Daoy (cell line): ENCODE results near the gene TEDC1. TPM values are rescaled to one million over a fixed set of nuclear protein-coding genes. Genes with fewer than 3 reads are reported as not detected.

Experiments used
- DNase-seq: peaks from one replicate; pipeline ENCODE4 v3.0.0-alpha.2; 2015; ENCODE audit warnings: low read depth
- total RNA-seq: library from RNA; depleted of rRNA; stranded (reverse); fragments of >200 nt; shearing (Covaris generic); gene quantifications from 2 replicates; pipeline ENCODE4 v1.2.3, GENCODE V29; 2014

Gene TEDC1
- total RNA-seq, 1 experiment from 2014 or later = 61.9 TPM

DNA sequence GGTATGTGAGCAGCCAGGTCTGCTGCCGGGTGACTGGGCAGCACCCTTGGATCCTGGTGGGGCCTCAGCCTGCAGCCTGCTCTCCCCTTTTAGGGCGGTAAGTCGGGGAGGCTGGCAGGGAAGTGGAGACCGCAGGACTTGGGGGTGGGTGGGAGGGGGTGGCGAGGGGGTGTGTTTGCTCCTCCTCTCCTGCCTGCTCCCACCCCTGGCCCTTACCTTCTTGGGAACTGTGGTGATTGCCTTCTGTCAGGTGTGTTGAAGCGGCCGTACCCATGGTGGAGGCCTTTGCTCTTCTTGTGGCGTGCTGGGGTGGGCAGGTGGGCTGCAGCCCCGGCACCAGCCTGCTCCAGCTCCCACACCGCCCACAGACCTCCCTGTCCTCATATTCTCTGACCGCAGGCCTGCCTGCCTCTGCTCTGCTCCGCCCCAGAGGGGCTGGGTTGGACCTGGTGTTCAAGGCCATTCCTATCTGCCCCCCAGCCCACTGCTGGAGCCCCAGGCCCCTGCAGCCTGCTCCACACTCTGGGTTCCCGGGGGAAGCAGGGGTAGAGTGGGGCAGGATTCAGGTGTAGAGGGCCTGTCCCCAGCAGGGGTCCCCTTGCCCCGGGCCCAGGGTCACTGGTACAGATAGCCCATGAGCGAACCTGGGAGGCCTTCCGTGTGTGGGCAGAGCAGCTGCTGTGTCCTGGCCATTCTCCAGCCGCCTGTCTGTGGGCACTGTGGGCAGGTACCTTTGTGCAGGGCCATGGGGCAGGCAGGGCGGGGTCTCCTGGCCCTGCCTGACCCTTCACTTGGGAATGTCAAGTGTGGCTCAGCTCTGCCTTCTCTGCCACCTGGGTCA lies 5.2 kb downstream of the TEDC1 start:
- DNase-seq = no peak

DNA sequence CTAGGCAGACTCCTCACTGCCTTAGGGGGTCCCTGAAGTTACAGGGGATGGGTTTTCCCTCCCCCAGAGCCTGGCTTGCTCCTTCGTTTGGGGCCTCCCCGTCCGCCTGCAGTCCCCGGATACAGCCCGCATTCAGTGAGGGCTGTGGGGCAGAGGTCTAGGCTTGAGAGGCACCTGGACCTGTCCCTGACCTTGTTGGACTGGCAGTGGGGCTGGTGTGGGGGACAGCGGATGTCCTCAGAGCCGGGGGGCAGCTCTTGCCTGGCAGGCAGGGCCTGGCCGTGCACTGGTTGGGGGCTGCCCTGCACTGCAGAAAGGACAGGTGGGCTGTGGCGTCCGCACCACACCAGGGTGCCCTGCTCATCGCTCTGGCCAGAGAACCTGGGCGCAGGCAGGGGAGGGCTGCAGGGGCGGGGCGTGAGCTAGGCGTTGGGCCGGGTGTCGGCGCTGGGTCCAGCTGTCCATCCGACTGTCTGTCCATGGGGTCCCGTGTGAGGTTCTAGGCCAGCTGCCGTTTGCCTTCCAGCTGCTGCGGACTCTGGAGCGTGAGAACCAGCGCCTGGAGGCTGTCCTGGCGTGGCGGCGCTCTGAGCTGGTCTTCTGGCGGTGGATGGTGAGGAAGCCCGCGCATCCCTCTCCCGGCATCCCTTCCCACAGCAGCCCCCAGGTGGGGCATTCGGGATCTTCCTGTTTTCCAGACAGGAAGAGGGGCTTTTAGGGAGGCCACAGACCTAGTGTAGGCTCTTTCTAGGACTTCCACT lies 6.0 kb downstream of the TEDC1 start:
- DNase-seq = no peak

DNA sequence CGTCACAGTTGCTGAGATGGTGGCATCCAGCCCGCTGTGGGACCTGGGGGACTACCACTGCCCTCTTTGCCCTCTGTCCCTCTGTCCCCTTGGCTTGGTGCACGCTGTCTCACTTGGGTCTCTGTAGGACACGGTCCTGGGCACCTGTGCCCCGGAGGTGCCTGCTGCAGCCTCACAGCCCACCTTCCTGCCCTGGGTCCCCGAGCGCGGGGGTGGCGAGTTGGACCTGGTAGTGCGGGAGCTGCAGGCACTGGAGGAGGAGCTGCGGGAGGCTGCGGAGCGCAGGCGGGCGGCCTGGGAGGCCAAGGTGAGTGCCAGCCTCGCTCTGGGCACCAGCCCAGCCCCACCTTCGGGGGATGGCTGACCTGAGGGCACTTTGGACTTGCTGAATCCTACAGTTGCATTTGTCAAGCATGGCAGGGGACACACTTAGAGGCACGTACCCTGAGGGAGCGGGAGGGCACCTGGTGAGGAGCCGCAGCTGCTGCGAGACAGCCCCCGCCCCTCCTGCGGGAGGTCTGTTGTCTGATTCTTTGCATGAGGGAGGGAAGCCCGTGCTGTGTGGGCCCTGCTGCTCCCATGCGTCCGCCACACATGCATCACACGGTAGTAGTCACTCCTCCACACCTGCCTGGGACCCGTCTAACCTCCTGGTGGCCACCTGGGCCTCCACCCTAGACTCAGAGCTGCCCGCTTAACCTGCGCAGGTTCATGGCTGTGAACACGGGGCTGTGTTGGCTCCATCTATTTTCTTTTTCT lies 6.8 kb downstream of the TEDC1 start:
- no peak for DNase-seq

GRCh38 chr14:105498430-105499255 lies 7.6 kb downstream of the TEDC1 start:
- peak; percentile 10 for DNase-seq

- peak; percentile 9 for DNase-seq
These were observed 8.4 kb downstream of the TEDC1 start for GRCh38 chr14:105499256-105500035.

- no peak for DNase-seq
These were observed 9.1 kb downstream of the TEDC1 start for GRCh38 chr14:105500036-105500725.

DNA sequence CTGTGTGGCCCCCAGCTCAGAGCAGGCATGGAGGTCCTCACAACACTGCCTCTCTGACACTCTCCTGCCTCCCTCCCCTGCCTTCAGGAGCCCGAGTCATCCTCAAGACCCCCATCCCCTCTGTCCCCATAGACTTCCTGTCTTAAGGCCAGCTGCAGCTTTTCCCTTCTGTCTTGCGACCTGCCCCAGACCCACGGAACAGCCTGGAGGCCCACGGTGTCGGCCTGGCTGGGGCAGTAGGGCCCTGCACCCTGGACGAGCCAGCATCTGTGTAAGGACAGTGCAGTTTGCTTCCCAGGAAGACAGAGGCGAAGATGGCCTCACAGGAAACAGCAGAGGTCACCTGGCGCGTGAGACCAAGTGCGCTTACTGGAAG lies 9.7 kb downstream of the TEDC1 start:
- DNase-seq = no peak

- no peak for DNase-seq
These were observed 10.7 kb downstream of the TEDC1 start for GRCh38 chr14:105501504-105502291.

DNA sequence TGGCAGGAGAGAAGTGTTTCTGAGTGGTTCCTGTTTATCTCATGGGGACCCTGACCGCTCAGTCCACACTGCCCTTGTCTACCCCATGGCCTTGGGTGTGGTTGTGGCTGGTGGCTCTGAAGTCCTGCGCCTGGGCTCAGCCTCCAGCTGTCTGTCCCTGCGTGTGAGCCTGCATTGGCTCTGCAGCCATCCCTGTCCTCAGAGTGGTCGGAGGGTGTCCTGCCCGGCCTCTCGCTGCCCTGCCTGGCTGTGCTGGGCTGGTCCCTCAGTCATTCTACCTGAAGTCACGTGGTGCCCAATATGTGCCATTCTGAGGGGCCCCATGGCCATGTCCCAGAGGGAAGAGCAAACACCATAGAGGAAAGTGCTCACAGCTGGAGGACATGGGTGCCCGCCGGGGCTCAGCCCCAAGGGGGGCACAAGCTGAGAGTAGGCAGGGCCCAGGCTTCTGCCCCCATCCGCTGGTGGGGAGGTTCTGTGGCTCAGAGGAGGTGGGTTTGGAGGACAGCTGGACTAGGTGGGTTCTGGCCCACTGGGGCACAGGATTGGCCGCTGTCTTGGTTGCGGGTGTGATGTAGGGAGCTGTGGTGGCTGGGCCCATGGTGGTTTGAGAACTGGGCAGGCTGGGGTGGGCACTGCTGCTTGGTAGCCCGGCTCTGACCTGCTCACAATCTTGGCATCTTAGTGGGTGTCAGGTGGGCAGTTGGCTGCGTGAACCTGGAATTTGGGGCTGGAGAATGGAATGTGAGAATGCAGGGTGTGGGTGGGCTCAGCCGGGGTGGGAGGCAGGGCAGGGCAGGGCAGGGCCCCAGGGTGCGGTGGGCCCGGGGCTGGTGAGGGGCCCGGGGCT lies 11.6 kb downstream of the TEDC1 start:
- no peak for DNase-seq

- no peak for DNase-seq
These were observed 12.2 kb downstream of the TEDC1 start for GRCh38 chr14:105503296-105503640.

GRCh38 chr14:105503935-105504692 lies 13.1 kb downstream of the TEDC1 start:
- peak; percentile 18 for DNase-seq

DNA sequence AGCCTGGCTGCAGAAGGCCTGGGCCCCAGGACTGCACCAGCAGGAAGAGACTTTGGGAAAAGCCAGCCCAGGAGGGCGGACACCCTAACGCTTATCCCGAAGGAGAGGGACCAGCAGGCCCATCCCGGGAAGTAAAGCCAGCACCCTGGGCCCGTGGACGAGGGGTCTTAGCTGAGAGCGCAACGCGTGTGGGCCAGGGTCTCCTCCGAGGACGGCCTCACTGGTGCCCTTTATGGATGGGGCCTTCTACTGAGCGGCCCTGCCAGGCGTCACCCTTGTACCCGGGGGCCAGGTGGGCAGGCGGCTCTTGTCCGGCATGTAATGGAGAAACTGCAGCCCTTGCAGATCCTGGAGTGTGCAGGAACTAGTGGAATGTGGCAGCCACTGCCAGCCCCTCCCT lies 14.1 kb downstream of the TEDC1 start:
- no peak for DNase-seq

- no peak for DNase-seq
These were observed 16.2 kb downstream of the TEDC1 start for GRCh38 chr14:105507247-105507646.

DNA sequence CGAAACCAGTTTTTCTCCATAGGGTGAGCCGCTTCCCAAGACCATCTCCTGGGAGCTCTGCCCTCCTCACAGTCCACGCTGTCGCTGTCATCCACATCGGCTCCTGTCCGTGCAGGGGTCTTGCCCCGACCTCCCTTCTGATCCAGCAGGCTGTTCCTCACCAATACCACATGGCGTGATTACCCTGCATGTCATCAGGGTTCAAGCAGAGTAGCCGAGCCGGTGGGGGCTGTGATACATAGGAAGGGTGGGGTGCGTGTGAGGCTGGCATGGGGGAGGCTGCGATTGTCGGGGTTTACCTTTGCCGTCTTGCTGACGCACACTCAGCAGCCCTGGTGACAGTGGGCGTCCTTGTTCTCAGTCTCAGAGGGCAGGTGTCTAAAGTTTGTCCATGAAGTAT lies 17.0 kb downstream of the TEDC1 start:
- DNase-seq = no peak

- no peak for DNase-seq
These were observed 17.6 kb downstream of the TEDC1 start for GRCh38 chr14:105508601-105509000.

DNA sequence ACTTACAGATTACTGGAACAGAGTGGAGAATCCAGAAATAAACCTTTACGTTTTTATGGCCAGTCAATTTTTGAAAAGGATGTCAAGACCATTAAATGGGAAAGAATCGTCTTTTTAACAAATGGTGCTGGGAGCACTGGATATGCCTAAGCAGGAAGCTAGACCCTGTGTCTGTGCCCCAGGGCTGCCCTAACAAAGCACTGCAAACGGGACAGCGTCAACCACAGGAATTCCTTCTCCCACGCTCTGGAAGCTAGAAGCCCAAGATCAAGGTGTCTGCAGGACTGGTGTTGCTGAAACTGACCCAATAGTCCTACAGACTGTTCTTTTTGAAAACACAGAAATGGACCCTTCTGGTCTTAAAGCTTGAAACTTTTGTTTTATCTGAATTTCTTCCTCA lies 26.1 kb downstream of the TEDC1 start:
- peak; percentile 40 for DNase-seq

- no peak for DNase-seq
These were observed 29.1 kb downstream of the TEDC1 start for GRCh38 chr14:105519946-105520698.
